Activated CD4-positive, alpha-beta memory T cell treated with anti-CD3 and anti-CD28 coated beads, Interleukin-2, amount 10 ng/mL, durations not matched to agents 7 days and 5 days (primary cell): ENCODE data around the gene ALPK3. TPM values are rescaled to one million over a fixed set of nuclear protein-coding genes. Genes with fewer than 3 reads are reported as not detected.
"Not testable (repeated sequence)": the region's sequence is repeated elsewhere in the genome, so short reads cannot be mapped to it uniquely, and the experiment has no call there.

Source experiments
- CTCF ChIA-PET: fragments of 350-600 bp; sonication (Branson Sonifier 250); formaldehyde crosslinking; loops from one replicate; lab custom pipeline; 2021; ENCODE audit warnings: antibody characterized with exemption, inconsistent platforms; lab: Charles Lee
- POLR2A ChIA-PET: fragments of 350-600 bp; sonication (Branson Sonifier 250); formaldehyde crosslinking; loops from one replicate; lab custom pipeline; 2021; ENCODE audit warnings: antibody characterized with exemption; lab: Charles Lee
- DNase-seq: peaks from one replicate; pipeline ENCODE4 v3.0.0-alpha.2; 2020
- H3K27ac Mint-ChIP-seq: one replicate; pipeline ENCODE4 v1.8.0; 2021; ENCODE audit warnings: mild to moderate bottlenecking, mixed read lengths
- H3K27me3 Mint-ChIP-seq: one replicate; pipeline ENCODE4 v1.8.0; 2021; ENCODE audit warnings: mixed read lengths
- H3K36me3 Mint-ChIP-seq: one replicate; pipeline ENCODE4 v1.8.0; 2021; ENCODE audit warnings: low read depth, mixed read lengths
- H3K4me1 Mint-ChIP-seq: one replicate; pipeline ENCODE4 v1.8.0; 2021; ENCODE audit warnings: mixed read lengths
- H3K4me3 Mint-ChIP-seq: one replicate; pipeline ENCODE4 v1.8.0; 2021; ENCODE audit warnings: mild to moderate bottlenecking, mixed read lengths
- H3K9me3 Mint-ChIP-seq: one replicate; pipeline ENCODE4 v1.8.0; 2021; ENCODE audit warnings: mixed read lengths
- total RNA-seq, 2 experiments: library from RNA; stranded (reverse); gene quantifications; one replicate each; pipeline ENCODE4 v1.2.3, GENCODE V29; 2021

The ALPK3 gene
- total RNA-seq, 2 experiments from 2014 or later: 0.20 TPM

DNA sequence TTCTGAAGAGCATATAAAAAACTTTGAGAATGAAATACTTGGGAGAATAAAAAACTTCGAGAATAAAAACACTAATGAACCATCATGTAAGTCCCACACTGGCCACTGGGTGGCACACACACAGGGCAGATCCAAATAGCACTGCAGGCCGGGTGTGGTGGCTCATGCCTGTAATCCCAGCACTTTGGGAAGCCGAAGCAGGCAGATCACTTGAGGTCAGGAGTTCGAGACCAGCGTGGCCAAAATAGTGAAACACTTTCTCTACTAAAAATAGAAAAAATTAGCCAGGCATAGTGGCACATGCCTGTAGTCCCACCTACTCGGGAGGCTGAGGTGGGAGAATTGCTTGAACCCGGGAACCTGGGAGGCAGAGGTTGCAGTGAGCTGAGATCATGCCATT lies 28.5 kb downstream of the ALPK3 start:
- H3K27ac Mint-ChIP-seq, H3K27me3 Mint-ChIP-seq, H3K4me3 Mint-ChIP-seq, POLR2A ChIA-PET, H3K4me1 Mint-ChIP-seq, H3K36me3 Mint-ChIP-seq: not testable (repeated sequence)
- CTCF ChIA-PET: interaction anchor here (1.0 to 2.2 kb wide), 4 partner anchors 11 to 83 kb away, joined by 3 to 8 read pairs (median 4); no protein-coding TSS in a partner anchor
- peak; percentile 53 for DNase-seq
- H3K9me3 Mint-ChIP-seq: peaks cover 11% of the 10 kb centered on the region

DNA sequence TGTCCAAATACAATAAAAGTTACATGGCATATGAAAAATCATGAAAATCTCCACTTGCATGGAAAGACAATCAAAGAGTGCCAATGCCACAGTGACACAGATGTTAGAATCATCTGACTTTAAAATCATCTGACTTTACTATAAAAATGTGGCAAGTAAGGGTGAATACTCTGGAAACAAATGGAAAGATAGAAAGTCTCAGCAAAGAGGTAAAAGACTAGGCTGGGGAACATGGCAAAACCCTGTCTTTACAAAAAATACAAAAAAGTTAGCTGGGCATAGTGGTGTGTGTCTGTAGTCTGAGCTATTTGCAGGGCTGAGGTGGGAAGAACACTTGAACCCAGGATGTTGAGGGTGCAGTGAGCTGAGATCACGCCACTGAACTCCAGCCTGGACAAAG lies 29.1 kb downstream of the ALPK3 start:
- Mint-ChIP-seq H3K27me3 (peaks cover 4% of the 10 kb centered on the region), H3K27ac (no peak overlapping the region), H3K4me1 (no peaks in the 10 kb centered on the region), H3K9me3 (peaks cover 11% of the 10 kb centered on the region), H3K36me3 (peaks cover 8% of the 10 kb centered on the region), H3K4me3 (no peak overlapping the region)
- DNase-seq: no peak
- POLR2A ChIA-PET: no interaction called here
- CTCF ChIA-PET: interaction anchor here (1.1 to 2.2 kb wide), 3 partner anchors 13 to 82 kb away, joined by 3 to 8 read pairs (median 6); no protein-coding TSS in a partner anchor

DNA sequence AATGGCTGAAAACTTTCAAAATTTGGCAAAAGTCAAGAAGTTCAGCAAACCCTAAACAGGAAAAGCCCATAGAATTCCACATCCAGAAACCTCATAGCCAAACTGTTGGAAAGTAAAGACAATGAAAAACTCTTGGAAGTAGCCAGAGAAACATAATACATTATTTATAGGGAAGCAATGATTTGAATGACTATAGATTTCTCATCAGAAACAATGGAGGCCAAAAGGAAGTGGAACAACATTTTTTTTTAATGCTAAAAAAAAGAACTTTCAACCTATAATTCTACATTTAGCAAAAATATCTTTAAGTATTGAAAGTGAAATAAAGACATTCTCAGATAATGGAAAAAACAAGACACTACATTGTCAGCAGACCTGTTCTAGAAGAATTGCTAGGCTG lies 30.2 kb downstream of the ALPK3 start:
- no peak overlapping the region for H3K27ac Mint-ChIP-seq
- no peaks in the 10 kb centered on the region for H3K4me1 Mint-ChIP-seq
- POLR2A ChIA-PET: no interaction called here
- DNase-seq: no peak
- no peak overlapping the region for H3K4me3 Mint-ChIP-seq
- CTCF ChIA-PET: no interaction called here
- peaks cover 8% of the 10 kb centered on the region for H3K36me3 Mint-ChIP-seq
- peaks cover 11% of the 10 kb centered on the region for H3K9me3 Mint-ChIP-seq
- H3K27me3 Mint-ChIP-seq: peaks cover 4% of the 10 kb centered on the region

DNA sequence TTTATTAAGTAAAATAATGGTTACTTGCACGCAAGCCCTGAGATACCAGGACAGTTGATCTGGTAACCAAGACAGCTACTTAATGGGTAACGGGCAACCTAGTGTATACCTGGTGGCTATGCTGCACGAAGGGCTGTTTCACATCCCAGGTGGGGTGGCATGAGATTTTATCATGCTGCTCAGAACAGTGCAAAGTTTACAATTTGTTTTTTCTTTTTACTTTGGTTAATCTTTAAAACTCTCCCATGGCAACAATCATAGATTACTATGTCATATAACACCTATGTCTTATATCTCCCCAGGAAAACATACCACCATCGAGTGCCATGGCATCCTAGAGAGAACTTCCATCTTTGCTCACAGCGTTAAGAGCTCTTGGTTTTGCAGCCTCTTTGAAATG lies 35.1 kb downstream of the ALPK3 start:
- Mint-ChIP-seq H3K4me3 (no peak overlapping the region), H3K27me3 (peaks cover 2% of the 10 kb centered on the region), H3K4me1 (no peaks in the 10 kb centered on the region), H3K27ac (no peak overlapping the region), H3K36me3 (peaks cover 1% of the 10 kb centered on the region), H3K9me3 (peaks cover 2% of the 10 kb centered on the region)
- CTCF ChIA-PET: no interaction called here
- DNase-seq: no peak
- POLR2A ChIA-PET: no interaction called here

DNA sequence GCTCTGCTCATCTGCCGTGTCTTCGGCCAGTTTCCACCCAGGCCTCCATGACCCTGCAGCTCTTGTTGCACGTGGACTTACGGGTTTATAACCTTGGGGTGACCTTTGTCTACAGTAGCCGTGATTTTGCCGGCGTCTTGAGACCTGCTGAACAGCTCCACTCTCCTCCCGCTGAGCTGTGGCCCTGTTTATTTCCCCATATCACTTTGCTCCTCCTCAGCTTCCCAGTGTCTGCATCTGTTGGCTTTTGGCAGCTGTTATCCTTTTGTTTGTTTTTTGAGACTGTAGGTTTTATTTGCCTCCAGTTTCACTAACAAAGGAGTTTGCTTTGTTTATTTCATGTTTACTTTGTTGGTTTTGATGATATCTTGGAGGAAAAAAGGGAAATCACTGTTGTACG lies 38.0 kb downstream of the ALPK3 start:
- no peaks in the 10 kb centered on the region for H3K4me1 Mint-ChIP-seq
- no peaks in the 10 kb centered on the region for H3K9me3 Mint-ChIP-seq
- ChIA-PET CTCF (no interaction called here), POLR2A (no interaction called here)
- H3K4me3 Mint-ChIP-seq: no peak overlapping the region
- H3K27me3 Mint-ChIP-seq: no peaks in the 10 kb centered on the region
- no peak for DNase-seq
- H3K27ac Mint-ChIP-seq: no peak overlapping the region
- H3K36me3 Mint-ChIP-seq: no peaks in the 10 kb centered on the region

DNA sequence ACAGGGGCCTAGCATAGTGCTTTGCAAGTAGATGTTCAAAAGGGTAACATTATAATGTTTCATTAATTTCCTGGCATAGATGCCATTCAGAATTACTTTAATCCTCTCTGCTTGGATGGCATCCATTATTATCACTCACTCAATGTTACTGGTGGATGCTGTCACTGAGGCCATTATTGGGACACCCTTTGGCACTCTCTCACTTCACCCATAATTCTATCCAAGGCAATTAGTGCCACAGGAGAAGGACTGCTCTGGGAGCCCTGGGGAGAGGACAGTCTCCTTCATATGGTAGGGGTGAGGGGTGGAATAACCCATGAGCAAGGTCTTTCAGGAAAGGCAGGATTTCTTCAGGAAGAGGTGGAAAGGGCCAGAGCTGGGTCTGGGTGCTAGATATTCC lies 38.6 kb downstream of the ALPK3 start:
- H3K9me3 Mint-ChIP-seq: no peaks in the 10 kb centered on the region
- ChIA-PET POLR2A (no interaction called here), CTCF (no interaction called here)
- DNase-seq: no peak
- no peak overlapping the region for H3K4me3 Mint-ChIP-seq
- H3K36me3 Mint-ChIP-seq: no peaks in the 10 kb centered on the region
- H3K27me3 Mint-ChIP-seq: no peaks in the 10 kb centered on the region
- H3K4me1 Mint-ChIP-seq: no peaks in the 10 kb centered on the region
- no peak overlapping the region for H3K27ac Mint-ChIP-seq

DNA sequence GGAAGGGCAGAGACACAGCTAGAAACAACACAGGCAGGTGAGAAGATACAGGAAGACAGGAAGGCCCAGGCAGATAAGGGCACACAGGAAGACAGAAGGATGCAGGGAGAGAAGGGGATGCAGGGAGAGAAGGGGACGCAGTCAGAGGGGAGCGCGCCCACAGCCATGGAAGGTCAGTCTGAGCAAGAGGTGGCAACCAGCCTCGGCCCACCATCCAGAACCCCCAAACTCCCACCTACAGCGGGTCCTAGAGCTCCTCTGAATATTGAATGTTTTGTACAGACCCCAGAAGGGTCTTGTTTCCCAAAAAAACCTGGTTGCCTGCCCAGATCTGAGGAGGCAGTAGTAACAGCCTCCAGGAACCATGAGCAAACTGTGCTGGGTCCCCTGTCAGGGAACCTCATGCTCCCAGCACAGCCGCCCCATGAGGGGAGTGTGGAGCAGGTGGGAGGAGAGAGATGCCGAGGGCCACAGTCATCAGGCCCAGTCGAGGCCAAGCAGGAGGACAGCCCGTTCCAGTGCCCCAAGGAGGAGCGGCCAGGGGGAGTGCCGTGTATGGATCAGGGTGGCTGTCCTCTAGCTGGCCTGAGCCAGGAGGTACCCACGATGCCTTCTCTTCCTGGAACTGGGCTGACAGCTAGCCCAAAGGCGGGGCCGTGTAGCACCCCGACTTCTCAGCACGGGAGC lies 39.7 kb downstream of the ALPK3 start:
- POLR2A ChIA-PET: no interaction called here
- Mint-ChIP-seq H3K36me3 (no peaks in the 10 kb centered on the region), H3K4me3 (no peak overlapping the region), H3K27ac (no peak overlapping the region), H3K4me1 (no peaks in the 10 kb centered on the region), H3K9me3 (no peaks in the 10 kb centered on the region), H3K27me3 (no peaks in the 10 kb centered on the region)
- no peak for DNase-seq
- CTCF ChIA-PET: interaction anchor here (0.6 kb wide), 1 partner anchor 272 kb away, joined by 6 read pairs; no protein-coding TSS in a partner anchor

DNA sequence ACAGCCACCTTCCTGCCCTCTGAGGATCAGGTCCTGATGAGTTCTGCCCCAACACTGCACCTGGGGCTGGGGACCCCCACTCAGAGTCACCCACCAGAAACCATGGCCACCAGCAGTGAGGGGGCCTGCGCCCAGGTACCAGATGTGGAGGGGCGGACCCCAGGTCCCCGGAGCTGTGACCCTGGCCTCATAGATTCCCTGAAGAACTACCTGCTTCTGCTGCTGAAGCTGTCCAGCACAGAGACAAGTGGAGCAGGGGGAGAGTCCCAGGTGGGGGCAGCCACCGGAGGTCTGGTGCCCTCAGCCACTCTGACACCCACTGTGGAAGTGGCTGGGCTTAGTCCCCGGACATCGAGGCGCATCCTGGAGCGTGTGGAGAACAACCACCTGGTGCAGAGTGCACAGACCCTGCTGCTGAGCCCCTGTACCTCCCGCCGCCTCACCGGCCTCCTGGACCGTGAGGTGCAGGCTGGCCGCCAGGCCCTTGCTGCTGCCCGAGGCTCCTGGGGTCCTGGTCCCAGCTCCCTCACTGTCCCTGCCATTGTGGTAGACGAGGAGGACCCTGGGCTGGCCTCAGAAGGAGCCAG lies 40.4 kb downstream of the ALPK3 start:
- Mint-ChIP-seq H3K36me3 (no peaks in the 10 kb centered on the region), H3K27ac (no peak overlapping the region), H3K9me3 (no peaks in the 10 kb centered on the region), H3K27me3 (no peaks in the 10 kb centered on the region), H3K4me3 (no peak overlapping the region), H3K4me1 (no peaks in the 10 kb centered on the region)
- CTCF ChIA-PET: no interaction called here
- POLR2A ChIA-PET: no interaction called here
- no peak for DNase-seq

DNA sequence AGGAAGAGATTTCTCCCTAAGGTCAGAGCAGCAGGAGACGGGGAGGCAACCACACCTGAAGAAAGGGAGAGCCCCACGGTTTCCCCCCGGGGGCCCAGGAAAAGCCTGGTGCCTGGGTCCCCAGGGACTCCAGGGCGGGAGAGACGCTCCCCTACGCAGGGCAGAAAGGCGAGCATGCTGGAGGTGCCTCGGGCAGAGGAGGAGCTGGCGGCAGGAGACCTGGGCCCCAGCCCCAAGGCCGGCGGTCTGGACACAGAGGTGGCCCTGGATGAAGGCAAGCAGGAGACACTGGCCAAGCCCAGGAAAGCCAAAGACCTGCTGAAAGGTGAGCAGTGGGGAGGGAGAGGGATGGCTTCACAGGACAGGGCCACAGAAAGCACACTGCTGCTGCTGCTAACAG lies 41.1 kb downstream of the ALPK3 start:
- H3K27ac Mint-ChIP-seq: no peak overlapping the region
- H3K4me3 Mint-ChIP-seq: no peak overlapping the region
- ChIA-PET POLR2A (no interaction called here), CTCF (no interaction called here)
- DNase-seq: no peak
- H3K27me3 Mint-ChIP-seq: no peaks in the 10 kb centered on the region
- no peaks in the 10 kb centered on the region for H3K36me3 Mint-ChIP-seq
- no peaks in the 10 kb centered on the region for H3K9me3 Mint-ChIP-seq
- H3K4me1 Mint-ChIP-seq: no peaks in the 10 kb centered on the region

DNA sequence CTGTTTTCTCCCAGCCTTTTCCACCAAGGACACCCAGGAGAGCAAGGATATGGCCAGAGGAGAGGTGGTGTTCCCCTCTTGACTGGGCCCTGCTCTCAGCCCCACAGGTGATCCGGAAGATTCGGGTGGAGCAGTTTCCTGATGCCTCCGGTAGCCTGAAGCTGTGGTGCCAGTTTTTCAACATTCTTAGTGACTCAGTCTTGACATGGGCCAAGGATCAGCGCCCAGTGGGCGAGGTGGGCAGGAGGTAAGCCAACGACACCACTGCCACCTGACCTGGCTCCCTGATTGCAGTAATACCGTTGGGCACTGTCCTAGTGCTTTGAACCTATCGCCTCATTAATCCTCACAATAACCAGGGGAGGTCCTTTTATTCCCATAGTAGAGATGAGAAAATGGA lies 42.0 kb downstream of the ALPK3 start:
- ChIA-PET CTCF (no interaction called here), POLR2A (no interaction called here)
- Mint-ChIP-seq H3K36me3 (no peaks in the 10 kb centered on the region), H3K27ac (no peak overlapping the region), H3K9me3 (no peaks in the 10 kb centered on the region), H3K4me3 (no peak overlapping the region), H3K4me1 (no peaks in the 10 kb centered on the region), H3K27me3 (no peaks in the 10 kb centered on the region)
- no peak for DNase-seq

DNA sequence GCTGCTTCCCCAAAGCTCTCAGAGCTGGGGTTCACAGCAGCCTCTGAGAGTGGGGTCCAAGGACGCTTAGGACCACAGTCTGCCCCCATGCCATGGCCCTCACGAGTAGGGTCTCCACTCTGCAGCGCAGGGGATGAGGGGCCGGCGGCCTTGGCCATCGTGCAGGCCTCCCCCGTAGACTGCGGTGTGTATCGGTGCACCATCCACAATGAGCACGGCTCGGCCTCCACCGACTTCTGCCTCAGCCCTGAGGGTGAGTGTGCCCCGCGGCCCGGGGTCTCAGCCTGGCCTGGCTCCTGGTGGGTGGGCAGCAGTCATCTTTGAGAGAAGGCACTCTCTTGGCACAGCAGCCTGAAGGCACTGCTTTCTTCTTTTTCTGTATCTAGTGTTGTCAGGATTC lies 42.5 kb downstream of the ALPK3 start:
- Mint-ChIP-seq H3K27me3 (no peaks in the 10 kb centered on the region), H3K4me3 (no peak overlapping the region), H3K27ac (no peak overlapping the region), H3K9me3 (no peaks in the 10 kb centered on the region), H3K4me1 (no peaks in the 10 kb centered on the region), H3K36me3 (no peaks in the 10 kb centered on the region)
- DNase-seq: no peak
- ChIA-PET POLR2A (no interaction called here), CTCF (no interaction called here)

DNA sequence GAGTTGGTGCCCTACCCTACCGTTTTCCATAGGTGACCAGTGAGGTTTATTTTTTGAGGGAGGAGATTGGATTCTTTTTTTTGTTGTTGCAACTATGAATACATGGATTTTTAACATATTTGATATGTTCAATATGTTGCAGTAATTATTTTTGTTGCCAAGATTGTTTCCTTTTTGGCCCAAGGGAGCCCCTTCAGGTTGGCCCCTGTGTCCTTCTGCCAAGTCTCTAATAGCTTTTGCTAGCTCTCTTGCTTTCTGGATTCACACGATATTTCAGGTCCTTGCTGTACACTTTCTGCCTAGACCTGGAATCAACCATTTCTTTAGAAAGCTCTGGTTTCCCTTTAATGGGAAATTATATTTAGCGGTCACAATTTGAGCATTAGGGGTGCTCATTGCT lies 44.6 kb downstream of the ALPK3 start:
- Mint-ChIP-seq H3K27ac (no peak overlapping the region), H3K36me3 (no peaks in the 10 kb centered on the region), H3K9me3 (no peaks in the 10 kb centered on the region), H3K4me1 (no peaks in the 10 kb centered on the region), H3K27me3 (no peaks in the 10 kb centered on the region), H3K4me3 (no peak overlapping the region)
- no peak for DNase-seq
- POLR2A ChIA-PET: no interaction called here
- CTCF ChIA-PET: no interaction called here

DNA sequence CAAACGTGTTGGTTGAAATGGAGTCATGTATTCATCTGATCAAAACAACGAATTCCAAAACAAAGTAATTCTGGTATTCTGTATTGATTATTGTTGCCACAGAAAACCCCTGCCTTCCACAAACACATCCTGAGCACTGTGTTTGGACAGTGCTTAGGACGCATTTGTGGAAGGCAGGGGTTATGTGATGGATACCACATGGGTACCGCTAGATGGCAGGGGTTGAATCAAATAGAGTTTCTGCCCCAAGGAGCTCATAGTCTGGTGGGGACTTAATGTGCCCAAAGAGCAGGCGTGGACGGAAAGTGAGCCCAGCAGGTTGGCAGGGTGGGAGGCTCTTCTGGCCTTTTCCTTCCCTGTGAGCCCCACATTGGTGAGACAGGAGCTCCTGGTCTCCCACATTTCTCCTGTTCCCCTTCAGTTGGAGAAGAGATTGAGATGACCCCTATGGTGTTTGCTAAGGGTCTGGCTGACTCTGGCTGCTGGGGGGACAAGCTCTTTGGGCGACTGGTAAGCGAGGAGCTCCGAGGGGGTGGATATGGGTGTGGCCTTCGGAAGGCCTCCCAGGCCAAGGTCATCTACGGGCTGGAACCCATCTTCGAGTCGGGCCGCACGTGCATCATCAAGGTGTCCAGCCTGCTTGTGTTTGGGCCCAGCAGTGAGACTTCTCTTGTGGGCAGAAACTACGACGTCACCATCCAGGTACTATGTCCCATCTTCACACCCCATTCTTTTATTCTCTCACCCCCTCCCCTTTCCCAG lies 45.2 kb downstream of the ALPK3 start:
- no peaks in the 10 kb centered on the region for H3K4me1 Mint-ChIP-seq
- no peak for DNase-seq
- ChIA-PET CTCF (interaction anchor here (0.8 kb wide), 1 partner anchor 14 kb away, joined by 3 read pairs; no protein-coding TSS in a partner anchor), POLR2A (no interaction called here)
- no peaks in the 10 kb centered on the region for H3K9me3 Mint-ChIP-seq
- H3K27me3 Mint-ChIP-seq: no peaks in the 10 kb centered on the region
- H3K27ac Mint-ChIP-seq: no peak overlapping the region
- H3K36me3 Mint-ChIP-seq: no peaks in the 10 kb centered on the region
- no peak overlapping the region for H3K4me3 Mint-ChIP-seq
